Stimulated activated CD8-positive, alpha-beta memory T cell treated with anti-CD3 and anti-CD28 coated beads, Interleukin-7, amount 100 ng/mL, for 4 hours (primary cell): ENCODE measurements around the gene FAM184B.

Source experiments
- DNase-seq, 2 donors: peaks; one replicate each; pipeline ENCODE4 v3.0.0-alpha.2; 2020; ENCODE audit warnings: low read depth in 2 of 2

Gene FAM184B

DNA sequence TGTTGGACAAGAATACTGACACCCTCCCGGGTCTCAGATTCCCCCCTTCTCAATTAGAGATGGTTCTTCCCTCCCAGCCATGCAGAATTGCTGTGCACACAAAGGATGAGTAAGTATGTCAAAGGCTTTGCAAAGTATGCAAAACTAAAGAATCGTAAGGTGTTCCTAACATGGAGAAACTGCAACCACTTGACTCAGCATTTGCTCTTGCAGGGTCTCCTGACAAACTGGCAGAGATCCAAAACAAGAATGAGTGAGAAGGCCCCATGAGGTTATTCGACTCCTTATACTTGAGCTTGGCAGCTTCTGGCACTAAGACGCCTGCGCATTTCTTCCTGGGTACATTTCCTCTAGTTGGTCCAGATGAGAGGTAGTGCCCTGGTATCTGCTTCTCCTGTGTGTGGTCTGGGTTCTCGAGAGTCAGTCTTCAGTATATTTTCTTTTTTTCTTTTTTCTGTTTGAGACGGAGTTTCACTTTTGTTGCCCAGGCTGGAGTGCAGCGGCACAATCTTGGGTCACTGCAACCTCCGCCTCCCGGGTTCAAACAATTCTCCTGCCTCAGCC, 8.2 kb downstream of the FAM184B start:
- DNase-seq: no peak

DNA sequence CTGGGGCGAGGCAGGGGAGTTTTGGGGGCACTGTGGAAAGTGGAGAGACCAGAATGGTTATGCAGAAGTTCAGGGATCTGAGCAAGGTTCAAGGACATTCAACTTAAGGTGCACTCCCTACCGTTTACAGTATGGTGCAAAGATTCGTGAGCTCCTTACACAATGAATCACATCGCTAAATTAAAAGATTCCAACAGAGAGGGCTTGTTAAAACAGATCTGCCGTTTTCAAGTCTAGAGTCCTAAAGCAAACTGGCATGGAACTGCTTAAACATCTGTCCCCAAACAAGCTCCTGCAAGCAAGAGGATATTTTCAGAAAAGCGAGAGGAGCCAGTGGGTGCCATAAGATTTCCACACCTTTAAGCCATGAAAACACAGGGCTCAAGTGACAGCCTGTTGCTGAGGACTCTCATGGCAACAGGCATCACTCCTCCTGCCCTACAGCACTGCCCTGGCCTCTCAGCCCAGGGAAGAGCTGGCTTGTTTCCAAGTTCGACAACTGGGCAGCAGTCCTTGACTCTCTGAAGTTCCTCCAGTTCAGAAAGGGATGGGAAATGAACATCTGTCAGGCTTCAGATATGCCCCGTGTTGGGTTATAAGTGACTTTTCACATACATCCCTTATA, 10.0 kb downstream of the FAM184B start:
- no peak for DNase-seq

DNA sequence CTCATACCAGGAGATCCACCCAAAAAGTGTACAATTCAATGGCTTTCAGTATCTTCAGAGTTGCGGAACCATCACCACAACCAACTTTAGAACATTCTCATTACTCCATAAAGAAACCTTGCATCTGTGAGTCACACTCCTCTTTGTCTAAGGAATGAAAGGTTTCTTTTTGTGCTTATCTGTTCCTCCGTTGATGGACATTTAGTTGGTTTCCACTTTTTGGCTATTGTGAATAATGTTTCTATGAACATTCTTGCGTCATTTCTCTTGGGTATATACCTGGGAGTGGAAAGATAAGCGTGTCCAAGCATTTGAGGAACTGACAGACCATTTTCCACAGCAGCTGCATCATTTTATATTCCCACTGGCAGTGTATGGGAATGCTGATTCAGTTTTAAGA, 10.6 kb downstream of the FAM184B start:
- DNase-seq: no peak

DNA sequence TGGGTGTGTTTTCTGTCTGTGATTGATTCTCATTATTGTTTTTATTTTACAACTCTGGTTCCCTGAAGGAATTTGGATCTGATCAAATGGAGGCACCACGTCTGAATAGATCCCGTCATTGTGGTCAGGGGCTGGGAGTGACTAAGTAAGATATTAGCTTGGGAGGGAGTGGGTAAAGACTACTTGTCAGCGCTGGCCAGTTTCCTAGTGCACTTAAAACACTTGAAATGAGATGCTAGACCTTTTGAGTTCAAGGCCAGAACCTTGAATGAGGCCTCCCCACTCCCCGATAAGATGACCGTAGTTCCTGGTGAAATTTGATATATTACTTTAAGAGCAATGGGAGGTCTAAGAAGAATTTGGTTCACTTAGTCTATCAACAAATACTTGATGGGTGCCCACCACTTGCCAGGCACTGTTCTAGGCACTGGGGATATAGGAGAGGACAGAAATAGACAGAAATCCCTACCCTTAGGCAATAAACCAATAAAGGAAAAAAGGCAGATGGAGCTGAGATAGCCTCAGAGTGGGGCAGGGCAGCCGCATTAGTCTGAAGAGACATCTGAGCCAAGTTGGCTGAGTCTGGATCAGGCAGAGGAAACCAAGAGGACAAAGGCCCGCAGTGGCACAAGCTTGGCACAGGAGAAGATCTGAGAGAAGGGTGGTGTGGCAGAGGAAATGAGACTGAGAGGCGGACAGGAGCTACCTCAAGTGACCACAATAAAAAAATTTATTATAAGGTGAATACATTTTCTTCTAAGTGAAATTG, 11.8 kb downstream of the FAM184B start:
- no peak for DNase-seq

DNA sequence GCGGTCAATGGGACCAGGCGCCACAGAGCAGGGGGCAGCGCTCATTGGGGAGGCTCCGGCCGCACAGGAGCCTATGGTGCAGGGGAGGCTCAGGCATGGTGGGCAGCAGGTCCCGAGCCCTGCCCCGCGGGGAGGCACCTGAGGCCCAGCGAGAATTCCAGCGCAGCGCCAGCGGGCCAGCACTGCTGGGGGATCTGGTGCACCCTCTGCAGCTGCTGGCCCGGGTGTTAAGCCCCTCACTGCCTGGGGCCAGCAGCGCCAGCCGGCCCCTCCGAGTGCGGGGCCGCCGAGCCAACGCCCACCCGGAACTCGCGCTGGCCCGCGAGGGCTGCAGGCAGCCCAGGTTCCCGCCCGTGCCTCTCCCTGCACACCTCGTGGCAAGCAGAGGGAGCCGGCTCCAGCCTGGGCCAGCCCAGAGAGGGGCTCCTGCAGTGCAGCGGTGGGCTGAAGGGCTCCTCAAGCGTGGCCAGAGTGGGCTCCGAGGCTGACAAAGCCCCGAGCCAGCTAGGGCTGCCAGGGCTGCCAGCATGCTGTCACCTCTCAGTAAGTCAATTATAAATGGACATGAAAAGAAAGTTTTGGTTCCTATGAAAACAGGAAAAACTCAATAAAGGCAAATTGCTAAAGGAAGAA, 14.5 kb downstream of the FAM184B start:
- no peak for DNase-seq

DNA sequence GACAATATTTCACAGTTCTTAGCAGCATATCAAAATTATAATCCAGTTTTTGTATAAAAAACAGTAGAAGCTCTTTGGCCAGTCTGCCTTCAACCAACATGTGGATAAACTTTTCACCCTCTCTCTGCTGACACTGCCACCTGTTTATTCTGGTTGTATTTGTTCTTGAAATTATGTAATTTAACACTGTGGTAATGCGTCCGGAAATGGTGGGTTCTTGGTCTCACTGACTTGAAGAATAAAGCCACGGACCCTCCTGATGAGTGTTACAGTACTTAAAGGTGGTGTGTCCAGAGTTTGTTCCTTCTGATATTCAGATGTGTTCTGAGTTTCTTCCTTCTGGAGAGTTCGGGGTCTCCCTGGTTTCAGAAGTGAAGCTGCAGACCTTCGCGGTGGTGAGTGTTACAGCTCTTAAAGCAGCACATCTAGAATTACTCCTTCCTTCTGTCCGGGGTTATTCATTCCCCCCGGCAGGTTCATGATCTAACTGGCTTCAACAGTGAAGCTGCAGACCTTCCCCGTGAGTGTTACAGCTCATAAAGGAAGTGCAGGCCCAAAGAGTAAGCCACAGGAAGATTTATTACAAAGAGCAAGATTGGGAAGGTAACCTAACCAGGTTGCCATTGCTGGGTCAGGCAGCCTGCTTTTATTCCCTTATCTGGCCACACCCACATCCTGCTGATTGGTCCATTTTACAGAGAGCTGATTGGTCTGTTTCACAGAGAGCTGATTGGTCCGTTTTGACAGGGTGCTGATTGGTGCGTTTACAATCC, 15.7 kb downstream of the FAM184B start:
- DNase-seq: no peak

DNA sequence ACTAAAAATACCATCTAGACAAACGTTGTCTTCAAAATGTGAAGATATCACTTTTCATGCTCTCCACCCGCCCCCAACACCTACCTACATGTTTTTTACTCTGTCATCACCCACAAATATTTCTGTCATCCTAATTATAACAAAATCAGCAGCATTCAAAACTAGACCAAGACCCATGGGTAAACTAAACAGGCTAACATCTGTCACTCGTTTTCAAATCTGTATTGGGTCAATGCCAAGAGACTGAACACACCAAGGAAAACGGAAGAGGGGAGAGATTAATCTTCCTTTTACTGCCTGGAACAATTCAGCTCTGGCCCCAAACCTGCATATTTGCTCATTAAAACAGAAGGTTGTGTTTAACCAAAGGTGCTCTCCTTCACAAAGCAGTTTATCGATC, 17.5 kb downstream of the FAM184B start:
- DNase-seq: no peak

DNA sequence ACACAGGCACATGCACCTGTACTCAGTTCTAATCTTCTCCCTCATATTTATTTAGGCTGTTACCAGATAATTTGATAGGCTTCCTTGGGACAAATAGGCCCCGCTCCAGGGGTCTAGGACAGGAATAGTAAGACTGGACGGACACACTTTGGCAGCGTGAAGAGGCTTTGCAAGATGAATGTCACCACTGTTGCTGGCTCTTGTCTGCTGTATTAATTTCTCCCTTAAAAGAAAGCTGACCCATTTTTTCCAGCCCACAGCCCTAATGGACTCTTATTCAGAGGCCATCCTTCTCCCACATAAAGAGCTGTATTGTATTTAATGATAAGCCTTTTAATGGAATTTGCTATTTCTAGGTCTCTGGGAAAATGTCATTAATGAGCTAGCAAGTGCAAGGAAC, 18.0 kb downstream of the FAM184B start:
- no peak for DNase-seq

DNA sequence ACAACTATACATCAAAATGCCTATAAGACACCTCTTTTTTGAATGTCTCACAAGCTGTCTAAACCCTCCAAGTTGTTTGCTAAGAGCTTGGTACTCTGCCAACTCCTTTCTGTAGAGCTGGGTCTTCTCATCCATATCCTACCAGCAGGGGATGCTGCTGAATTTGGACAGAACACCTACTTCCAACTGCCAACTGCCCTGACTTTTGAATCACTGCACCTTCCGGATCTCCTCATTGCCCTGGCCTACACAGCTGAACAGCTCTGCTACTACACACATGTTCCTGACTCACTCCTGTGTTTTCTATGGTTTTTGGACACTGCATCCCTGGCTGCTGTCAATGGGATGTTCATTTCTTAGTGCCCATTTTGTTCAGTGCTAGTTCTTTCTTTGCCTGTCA, 18.7 kb downstream of the FAM184B start:
- DNase-seq: no peak

DNA sequence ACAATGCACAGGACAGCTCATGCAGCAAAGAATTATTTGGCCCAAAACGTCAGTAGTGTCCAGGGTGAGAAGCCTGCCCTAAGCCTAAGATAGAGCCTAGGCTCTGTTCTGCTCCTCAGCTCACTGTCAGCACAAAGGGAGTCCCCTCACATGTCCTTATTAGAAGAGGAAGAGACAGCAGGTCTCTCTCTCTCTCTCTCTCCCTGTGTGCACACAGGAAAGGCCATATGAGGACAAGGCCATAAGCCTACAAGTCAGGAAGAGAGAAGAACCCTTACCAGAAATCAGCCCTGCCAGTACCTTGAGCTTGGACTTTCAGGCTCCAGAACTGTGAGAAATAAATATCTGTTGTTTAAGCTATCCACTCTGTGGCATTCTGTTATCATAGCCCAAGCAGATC, 20.4 kb downstream of the FAM184B start:
- no peak for DNase-seq

DNA sequence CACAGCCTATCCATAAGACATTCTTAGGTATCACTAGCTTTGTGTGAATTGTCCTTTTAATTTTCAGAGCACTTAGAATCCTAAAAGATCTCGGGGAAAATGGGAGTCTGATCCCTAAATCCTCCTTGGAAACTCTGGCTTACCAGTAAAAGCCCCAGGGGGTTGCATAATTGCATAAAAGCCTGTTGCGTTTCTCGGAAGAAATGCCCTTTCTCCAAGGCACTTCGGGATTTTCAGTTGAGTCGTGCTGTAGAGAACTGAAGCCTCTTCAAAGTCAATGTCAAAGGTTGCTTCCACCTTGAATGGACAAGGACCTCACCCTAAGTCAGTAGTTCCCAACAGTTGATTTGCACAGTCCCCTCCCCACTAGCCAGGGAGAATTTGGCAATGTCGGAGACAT, 20.8 kb downstream of the FAM184B start:
- DNase-seq: no peak

DNA sequence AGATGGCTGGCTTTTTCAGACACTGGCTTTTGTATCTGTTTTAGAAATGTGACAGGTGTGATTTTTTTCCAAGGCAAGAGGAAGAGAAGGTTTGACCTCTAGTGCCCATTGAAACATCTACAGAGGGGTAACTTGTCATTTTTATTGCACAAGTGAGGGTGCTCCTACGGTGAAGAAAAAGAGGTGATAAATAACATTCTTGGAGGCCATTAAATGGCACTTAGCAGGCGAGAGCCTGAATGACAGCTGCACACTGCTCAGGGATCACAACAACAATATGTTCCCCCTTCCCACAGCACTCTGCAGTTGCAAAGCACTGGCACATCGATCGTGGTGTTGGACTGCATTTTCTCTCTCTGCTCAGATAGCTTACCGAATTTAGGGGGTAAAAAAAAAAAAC, 22.9 kb downstream of the FAM184B start:
- no peak for DNase-seq

DNA sequence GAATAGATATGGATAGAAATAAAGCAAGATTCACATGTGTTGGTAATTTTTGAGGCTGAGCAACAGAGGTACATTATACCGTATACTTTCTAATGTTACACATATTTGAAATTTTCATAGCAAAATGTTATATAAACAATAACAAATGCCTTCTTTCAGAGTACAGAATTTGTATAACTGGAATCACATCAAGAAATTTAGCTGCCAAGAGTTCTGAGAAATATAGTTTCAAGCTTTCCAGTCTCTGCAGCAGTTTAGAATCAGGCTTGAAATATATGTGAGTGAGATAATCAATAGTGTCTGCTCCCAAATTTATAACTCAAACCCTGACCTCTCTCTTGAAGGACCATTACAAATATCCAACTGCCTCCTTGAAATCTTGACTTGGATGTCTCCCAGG, 23.8 kb downstream of the FAM184B start:
- DNase-seq: no peak

DNA sequence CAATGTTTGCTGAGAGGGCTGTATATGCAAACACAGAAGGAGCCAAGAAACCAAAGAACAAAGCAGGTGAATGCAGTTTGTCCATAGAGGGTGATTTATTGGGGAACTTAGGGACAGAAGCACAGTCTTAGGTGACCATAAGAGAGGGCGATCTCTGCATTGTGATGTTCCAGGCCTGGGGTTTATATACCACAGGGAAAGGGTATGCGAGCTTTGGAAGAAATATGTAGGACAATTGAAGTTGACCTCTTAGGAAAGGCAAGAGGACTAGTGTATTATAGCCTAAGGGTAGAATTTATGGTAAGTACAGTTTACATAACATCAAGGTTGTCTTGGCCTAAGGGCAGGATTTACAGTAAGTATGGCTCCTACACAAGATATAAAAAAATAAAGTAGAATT, 27.8 kb downstream of the FAM184B start:
- DNase-seq: no peak

DNA sequence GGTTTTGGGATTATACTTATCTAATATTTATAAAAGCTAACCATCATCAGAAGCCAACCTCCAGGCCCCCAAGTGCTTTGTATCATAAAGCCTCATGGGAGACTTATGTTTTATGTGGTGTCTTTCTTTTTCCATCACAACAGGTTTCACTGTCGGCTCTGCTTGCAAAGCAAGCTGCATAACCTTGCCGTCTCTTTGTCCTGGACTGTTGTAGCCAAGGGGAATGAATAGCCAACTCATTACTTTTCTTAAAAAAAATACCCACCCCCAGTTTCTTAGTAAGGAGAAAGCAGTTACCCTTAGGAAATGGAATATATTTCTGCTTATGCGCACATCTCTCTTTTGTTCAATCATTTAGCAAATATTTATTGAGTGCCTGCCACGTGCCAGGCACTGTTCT, 40.7 kb downstream of the FAM184B start:
- no peak for DNase-seq

DNA sequence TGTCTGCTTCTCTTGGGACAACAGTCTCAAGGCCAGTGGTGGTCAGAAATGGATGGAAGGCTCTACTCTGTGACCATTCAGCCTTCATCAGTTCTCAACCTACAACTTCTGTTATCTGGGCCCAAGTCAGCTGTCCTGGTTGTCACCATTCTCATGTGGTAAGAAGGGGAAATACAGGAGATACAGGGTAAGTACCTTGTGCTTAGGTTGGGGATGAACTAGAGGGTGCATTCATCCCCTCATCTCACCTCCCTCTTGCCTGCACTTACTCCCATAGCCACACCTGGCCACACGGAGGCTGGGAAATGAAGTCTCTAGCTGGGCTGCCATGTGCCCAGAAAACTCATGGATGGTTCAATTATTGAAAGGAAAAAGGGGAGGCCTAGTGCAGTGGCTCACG, 44.9 kb downstream of the FAM184B start:
- no peak for DNase-seq

DNA sequence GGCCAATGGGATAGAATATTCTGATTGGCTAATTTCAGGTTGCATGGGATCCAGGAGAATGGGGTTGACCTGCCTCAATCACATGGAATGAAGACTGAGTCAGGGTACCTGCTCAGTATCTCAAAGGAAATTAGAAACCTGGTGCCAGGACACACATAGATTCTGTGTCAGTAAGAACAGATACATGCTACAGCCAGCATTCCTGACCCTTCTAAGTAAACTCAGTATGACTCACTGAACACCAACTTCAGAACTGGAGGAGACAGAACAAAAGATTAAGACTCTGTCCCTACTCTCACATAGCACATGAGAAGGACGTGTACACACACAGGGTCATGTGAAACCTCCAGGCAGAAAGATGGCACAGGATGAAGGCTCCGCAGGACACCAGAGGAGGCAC, 54.5 kb downstream of the FAM184B start:
- no peak for DNase-seq

DNA sequence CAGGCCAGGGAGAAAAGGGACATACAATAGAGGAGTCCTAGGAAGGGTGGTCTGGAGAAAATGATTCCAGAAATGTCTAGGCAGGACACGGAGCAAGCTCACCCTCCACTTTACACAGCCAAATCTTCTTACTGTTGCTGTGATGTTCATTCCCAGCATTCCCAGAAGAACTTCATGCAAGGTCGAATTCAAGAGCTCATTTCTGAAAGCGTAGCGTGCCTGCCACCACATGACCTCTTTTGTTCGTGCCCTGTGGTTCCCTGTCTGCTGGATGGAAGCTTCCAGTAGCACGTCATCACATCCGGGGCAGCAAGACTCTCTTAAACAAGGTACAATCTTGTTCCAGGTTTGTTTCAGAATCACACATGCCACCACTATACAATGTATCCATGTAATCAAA, 57.8 kb downstream of the FAM184B start:
- DNase-seq: no peak

DNA sequence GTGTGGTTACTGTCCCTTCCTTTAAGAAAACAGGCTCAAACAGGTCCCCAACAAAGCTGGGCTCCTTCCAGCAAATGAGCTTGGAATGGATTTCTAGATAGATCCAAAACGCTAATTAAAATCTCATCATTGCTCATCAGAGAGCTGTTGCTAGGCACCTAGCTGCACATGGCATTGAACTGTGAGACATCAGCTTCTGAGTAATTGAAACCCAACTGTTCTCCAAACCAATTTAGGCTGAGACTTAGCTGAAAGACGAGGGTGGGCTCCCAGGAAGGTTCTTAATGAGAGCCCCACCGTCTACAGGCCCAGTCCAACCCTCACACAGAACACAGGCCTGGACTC, 59.1 kb downstream of the FAM184B start:
- no peak for DNase-seq

DNA sequence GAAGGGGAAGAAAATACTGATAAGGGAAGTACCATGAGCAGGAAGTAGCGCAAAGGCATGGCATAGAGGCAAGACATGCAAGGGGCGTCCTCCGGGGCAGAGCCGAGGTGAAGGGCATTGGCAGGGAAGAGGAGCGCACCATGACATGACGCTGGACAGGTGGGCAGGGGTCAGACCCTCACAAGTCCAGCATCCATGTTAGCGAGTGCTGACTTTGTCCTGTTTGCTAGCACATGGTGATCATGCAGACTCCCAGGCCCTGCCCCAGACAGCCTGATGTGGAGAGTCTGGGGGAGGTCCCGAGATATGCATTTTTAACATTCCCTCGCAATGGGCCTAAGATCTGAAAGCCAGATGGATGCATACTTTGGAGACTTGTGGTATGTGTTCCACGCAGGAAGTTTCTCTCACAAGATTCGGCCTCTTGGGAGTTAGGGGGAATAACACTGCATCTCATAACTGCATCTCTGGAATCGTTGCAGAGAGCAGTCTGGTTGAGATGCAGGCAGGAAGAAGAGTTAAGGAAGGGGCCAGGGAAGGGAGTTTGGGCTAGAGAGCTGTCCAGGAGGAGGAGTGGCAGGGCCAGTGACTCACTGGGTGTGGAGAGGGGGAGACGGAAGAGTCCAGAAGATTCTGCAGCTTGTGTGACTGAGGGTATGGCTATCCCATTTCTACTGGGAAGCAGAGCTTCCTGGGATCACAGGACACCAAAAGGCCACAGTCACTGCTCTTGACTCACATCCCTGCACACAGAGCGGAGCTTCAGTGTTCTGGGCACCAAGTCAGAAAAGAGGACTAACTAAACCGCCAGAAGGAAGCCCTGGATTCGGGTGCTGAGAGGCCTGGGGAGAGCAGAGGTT, 59.7 kb downstream of the FAM184B start:
- DNase-seq: no peak

DNA sequence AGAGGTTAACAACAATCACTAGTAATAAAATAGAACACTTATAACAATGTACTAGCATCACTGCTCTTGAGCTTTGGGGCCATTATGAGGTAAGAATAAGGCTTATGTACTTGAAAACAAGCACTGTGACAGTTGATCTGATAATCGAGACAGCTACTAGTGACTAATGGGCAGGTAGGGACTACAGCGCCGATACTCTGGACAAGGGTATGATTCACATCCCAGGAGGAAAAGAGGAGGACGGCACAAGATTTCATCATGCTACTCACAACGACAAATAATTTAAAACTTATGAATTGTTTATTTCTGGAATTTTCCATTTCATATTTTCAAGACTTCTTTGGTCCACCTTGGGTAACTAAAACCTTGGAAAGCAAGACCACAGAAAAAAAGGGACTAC, 62.3 kb downstream of the FAM184B start:
- DNase-seq: no peak
